NB4 (cell line): Measurements from ENCODE around the gene FUZ.

ENCODE experiments used
- DNase-seq: peaks from one replicate; pipeline ENCODE4 v3.0.0; 2010; ENCODE audit warnings: low read depth
- H3K4me3 ChIP-seq: one replicate; pipeline ENCODE4 v1.5.1; 2011; ENCODE audit warnings: mild to moderate bottlenecking, low read depth, low read length, moderate library complexity
- MYC ChIP-seq: IDR thresholded peaks from 2 replicates; pipeline ENCODE4 v1.6.1; 2011; ENCODE audit warnings: low read depth, low read length
- POLR2A ChIP-seq: IDR thresholded peaks from 2 replicates; pipeline ENCODE4 v1.6.1; 2011; ENCODE audit warnings: mild to moderate bottlenecking; ENCODE audit not compliant: insufficient read length; ENCODE audit errors: extremely low read depth
- TF ChIP-seq, protein P1 (sequence below): IDR thresholded peaks from one replicate; pipeline ENCODE4 v1.5.1; 2012; ENCODE audit warnings: low read depth, low read length
- TF ChIP-seq, protein P2 (sequence below): IDR thresholded peaks from 2 replicates; pipeline ENCODE4 v1.6.1; 2011; ENCODE audit warnings: low read depth, low read length

Gene FUZ

DNA sequence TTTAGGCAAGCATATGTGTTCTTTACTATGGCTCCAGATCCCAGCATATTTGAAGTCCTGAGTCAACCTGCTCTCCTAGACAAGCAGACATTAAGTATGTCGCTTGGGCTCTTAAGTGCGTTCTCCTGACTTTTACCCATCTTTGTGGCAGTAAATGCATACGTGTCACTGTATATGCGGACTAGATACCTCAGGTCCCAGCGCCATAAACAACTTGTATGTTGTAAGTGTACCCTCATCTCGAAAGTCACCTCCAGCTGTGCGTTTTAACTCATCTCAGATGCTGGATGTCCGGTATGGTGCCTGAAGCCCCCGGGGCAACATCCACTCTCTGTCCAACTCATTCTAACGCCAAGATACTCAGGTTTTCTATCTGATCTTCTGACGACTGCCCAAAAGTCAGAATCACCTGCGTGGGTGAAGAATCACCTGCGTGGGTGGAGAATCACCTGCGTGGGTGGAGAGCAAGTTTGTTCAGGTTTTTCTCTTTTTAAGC lies 39.6 kb upstream of the FUZ start:
- TF ChIP-seq MYC (no peak), POLR2A (no peak)
- TF ChIP-seq, protein P1, sequence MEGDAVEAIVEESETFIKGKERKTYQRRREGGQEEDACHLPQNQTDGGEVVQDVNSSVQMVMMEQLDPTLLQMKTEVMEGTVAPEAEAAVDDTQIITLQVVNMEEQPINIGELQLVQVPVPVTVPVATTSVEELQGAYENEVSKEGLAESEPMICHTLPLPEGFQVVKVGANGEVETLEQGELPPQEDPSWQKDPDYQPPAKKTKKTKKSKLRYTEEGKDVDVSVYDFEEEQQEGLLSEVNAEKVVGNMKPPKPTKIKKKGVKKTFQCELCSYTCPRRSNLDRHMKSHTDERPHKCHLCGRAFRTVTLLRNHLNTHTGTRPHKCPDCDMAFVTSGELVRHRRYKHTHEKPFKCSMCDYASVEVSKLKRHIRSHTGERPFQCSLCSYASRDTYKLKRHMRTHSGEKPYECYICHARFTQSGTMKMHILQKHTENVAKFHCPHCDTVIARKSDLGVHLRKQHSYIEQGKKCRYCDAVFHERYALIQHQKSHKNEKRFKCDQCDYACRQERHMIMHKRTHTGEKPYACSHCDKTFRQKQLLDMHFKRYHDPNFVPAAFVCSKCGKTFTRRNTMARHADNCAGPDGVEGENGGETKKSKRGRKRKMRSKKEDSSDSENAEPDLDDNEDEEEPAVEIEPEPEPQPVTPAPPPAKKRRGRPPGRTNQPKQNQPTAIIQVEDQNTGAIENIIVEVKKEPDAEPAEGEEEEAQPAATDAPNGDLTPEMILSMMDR, result no peak
- TF ChIP-seq, protein P2, sequence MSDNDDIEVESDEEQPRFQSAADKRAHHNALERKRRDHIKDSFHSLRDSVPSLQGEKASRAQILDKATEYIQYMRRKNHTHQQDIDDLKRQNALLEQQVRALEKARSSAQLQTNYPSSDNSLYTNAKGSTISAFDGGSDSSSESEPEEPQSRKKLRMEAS, result no peak
- peak overlapping the region; percentile 67 for H3K4me3 ChIP-seq
- no peak for DNase-seq

DNA sequence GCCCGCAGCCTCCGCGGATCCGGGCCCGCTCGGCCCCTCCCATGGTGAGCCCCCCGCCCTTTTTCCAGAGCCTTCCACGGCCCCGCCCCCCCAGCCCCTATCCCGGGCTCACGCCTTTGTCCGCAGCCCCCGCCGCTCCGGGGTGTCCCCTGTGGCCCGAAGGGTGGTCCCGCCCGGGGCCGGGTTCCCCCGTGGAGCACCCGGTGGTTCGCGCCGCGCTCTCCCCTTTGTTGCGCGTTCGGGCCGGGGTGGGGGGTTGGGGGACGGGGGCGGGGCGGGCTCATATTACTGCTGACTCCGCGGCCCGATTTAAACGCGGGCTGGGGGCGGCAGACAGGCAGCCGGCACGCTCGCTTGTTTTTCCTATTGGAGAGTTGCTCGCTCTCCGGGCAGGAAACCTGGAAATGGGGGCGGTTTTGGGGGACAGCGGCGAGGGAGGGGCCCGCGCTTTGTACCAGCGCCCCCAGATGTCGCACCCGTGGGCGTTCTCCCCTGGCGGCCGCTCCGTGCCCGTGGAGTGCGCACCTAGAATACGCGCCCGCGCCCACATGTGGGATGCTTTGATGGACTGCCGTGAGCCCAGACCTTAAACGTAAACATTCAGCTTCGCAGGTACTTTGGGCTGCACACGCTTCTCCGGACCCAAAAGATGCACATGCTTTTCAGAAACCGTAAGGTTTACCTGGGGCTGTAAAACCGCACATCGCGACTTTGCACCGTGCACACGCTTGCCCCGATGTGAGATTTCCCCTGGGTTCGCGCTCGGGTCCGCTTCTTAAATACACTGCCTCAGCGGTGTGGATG lies 38.6 kb upstream of the FUZ start:
- H3K4me3 ChIP-seq, result peak overlapping the region; percentile 67
- TF ChIP-seq POLR2A (no peak), MYC (no peak)
- TF ChIP-seq, protein P2, result no peak
- TF ChIP-seq, protein P1, result no peak
- no peak for DNase-seq

DNA sequence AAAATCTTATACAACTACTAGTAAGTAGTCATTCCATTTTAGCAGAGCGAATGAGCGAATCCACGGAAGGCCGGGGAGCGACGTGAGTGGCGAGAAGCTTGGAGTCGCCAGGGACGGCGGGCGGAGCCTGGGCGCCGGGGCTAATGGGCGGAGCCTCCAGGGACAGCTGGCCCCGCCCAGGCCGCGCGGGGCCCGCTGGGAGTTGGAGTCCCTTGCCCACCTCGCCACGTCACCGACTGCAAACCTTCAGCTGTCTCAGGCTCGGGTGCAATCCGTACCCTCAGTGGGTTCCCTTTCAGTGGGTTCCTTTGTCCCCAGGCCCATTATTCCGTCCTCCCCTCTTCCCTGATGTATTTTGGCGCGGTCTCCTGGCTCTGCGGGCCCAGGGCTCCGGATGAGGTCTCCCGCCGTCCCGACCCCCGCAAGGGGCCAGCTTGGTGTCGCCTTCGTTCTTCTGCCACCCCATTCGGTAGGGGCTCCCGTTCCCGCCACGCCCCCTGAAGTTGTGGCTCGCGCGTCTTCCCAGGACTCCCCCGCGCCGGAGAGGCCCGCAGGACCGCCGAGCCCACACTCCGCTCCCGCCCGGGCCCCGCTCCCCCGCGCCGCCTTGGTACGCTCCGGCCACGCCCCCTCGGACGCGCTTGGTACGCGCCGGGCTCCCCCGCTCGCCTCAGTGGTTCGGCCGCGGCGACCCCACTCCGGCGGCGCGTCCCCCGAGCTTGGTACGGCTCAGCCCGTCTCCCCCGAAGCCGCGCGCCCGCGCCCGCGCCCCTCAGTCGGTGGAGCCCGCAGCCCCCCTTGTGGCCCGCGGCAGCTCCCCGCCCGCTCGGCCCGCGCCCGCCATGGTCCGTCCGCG lies 37.6 kb upstream of the FUZ start, which contains the start of gene PTOV1:
Gene PTOV1 (plus strand): TSS at position 673 of the 856 bp plus-strand sequence.
- H3K4me3 ChIP-seq, result peak within 1 kb of the TSS; percentile 69
- TF ChIP-seq, protein P2, result peak; percentile 34; the same call in 1 of the 2 replicates
- TF ChIP-seq POLR2A, result peak; percentile 47
- peak; percentile 14; the same call in 1 of the 2 replicates for TF ChIP-seq MYC
- TF ChIP-seq, protein P1, result no peak
- peak; percentile 92 for DNase-seq

DNA sequence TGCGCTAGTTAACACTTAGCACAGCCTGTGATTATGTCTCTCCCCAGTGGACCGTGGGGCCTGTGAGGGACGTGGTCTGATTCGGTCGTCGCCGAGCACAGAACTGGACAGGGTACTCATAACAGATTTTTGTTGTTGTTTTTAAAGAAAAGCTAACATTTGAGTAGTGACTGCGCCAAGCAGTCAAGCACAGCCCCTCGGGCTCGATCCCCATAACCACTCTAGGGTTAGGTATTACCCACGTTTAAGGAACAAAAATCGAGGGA lies 37.1 kb upstream of the FUZ start:
- no peak for DNase-seq
- H3K4me3 ChIP-seq, result peak overlapping the region; percentile 69
- TF ChIP-seq MYC (no peak), POLR2A (no peak)
- TF ChIP-seq, protein P1, result no peak
- TF ChIP-seq, protein P2, result no peak

DNA sequence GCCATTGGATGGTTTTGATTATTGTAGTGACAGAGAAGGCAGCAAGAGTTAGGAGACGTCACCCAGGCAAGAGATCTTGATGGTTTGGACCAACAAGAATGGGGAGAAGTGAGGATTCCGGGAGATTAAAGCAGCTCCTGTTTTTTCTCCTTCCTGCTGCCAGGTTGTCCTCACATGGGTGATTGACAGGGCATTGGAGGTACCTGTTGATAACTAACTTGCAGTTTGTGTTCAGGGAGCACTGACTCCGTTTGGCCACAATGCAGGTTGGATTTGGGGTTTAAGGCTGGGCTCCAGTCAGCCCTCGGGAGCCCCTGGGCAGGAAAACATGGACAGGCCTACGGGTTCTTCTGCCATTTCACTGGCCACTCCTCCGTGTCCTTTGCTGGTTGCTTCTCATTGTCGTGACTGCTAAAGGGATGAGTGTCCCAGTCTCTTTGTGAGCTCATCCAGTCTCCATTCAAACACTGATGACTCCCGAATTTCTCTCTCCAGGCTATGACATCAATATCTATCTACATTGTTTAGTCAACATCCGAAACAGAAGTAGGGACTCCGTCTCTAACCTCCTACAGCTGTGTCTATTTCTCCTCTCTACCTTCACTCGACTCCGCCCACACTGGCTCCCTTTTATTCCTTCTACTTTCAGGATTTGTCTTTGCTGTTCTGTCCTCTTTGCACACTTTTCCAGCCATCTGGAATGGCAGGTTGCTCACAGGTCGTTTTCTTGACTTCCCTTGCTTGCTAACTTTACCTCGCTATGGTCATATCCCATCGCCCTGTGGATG lies 36.5 kb upstream of the FUZ start:
- TF ChIP-seq, protein P2, result no peak
- TF ChIP-seq MYC (no peak), POLR2A (no peak)
- TF ChIP-seq, protein P1, result no peak
- DNase-seq, result no peak
- H3K4me3 ChIP-seq, result no peak overlapping the region
